ENCODE data around the gene PPP1CA. TPM values are rescaled to one million over a fixed set of nuclear protein-coding genes. Genes with fewer than 3 reads are reported as not detected.
"Not testable (repeated sequence)": the region's sequence is repeated elsewhere in the genome, so short reads cannot be mapped to it uniquely, and the experiment has no call there.

Gene PPP1CA
- total RNA-seq, 4 donors from 2014 or later, result 91.9 to 110 (median 97.6) TPM

DNA sequence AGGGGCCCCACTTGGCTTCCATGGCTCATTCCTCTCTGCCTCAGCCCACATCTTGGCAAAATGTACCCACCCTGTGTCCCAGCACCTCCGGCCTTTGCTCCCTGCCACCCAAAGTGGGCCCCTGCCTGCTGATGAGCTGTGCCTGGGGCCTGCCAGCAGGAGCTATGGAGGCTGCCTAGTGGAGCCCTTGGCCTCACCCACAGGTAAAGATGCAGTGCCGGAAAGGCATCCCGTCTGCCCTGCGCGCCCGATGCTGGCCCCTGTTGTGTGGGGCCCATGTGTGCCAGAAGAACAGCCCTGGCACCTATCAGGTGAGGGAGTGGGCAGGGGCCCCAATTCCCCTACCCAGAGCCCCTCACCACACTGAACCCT lies 3.5 kb upstream of the PPP1CA start:
- TF ChIP-seq, protein P1, sequence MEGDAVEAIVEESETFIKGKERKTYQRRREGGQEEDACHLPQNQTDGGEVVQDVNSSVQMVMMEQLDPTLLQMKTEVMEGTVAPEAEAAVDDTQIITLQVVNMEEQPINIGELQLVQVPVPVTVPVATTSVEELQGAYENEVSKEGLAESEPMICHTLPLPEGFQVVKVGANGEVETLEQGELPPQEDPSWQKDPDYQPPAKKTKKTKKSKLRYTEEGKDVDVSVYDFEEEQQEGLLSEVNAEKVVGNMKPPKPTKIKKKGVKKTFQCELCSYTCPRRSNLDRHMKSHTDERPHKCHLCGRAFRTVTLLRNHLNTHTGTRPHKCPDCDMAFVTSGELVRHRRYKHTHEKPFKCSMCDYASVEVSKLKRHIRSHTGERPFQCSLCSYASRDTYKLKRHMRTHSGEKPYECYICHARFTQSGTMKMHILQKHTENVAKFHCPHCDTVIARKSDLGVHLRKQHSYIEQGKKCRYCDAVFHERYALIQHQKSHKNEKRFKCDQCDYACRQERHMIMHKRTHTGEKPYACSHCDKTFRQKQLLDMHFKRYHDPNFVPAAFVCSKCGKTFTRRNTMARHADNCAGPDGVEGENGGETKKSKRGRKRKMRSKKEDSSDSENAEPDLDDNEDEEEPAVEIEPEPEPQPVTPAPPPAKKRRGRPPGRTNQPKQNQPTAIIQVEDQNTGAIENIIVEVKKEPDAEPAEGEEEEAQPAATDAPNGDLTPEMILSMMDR (IDR thresholded peaks at IDR 0.05), result no peak
- DNase-seq (ENCODE audit: low spot score) (no peak), ATAC-seq (ENCODE audit: low FRiP score) (no peak)

DNA sequence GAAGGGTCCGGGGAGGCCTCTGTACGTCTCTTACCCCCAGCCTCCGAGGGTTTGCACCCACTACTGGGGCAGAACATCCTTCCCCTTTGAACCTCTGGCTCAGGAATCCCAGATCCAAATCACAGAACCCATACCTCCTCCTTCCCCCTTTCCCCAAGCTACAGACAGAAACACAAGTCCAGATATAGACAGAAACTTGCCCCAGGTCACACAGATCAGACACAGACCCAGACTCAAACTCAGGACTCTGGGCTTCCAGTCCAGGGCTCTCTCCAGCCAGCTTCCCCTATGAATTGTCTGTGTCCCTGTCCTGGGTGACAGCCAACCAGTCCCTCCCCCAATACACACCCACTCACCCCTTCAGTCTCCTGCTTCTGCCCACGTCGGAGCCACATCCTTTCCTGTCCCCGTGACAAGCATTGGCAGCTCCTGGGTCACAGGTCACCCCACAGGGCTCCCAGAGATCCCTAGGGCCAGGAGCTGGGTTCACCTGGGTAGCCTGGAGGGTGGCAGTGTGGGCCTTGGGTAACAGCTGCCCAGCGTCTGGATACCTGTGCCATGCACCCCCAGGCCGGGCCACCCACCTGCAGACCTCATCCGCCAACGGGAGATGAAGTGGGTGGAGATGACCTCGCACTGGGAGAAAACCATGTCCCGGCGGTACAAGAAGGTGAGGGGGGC lies 3.0 kb upstream of the PPP1CA start:
- DNase-seq (ENCODE audit: low spot score) (no peak), ATAC-seq (ENCODE audit: low FRiP score) (no peak)
- TF ChIP-seq, protein P1 (IDR thresholded peaks at IDR 0.05), result no peak

- ATAC-seq (ENCODE audit: low FRiP score); DNase-seq (ENCODE audit: low spot score): not testable (repeated sequence)
These were observed 1.4 kb upstream of the PPP1CA start for GRCh38 chr11:67403085-67403484.

DNA sequence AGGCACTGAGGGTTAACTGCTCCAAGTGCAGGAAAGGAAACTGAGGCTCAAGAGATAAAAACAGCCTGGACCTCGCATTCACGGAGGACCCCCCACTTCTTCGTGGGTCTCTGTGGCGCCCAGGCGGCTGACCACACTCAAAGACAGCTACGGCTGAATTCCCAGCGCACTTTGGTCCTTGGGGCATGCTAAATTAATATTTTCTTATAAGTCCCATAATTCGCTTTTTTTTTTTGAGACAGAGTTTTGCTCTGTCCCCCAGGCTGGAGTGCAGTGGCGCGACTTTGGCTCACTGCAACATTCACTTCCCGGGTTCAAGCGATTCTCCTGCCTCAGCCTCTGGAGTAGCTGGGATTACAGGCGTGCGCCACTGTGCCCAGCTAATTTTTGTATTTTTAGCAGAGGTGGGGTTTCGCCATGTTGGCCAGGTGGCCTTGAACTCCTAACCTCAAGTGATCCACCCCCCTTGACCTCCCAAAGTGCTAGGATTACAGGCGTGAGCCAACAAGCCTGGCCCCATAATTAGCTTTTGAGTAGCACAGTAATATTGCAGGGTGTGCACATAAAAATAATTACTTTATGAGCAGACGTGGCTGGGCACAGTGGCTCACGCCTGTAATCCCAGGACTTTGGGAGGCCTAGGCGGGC lies 658 bp upstream of the PPP1CA start:
- not testable (repeated sequence) for DNase-seq (ENCODE audit: low spot score); ATAC-seq (ENCODE audit: low FRiP score)

DNA sequence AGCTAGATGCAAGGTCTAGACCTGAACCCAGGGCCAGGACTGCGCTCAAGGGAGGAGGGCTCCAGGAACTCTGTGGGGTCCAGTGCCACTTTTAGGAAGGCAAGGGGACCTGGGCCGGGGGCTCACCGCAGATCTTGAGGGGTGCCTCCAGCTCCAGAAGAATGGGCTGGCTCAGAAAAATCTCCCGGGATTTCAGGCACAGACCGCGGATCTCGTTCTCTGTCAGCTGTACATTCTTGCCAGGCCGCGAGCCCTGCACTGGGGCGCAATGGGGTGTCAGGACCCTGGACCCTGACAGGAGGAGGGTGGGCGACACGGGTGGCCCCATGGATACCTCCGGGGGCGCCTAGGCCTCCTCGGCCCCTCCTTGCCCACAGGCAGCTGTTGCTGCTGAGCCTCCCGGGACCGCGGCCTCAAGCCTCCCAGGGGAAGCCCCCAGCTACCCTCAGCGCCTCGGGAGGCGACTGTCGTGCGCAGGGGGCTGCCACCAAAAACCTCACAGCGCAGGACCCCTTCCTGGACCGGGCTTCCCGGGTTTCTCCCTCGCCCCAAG lies 640 bp downstream of the PPP1CA start:
- ATAC-seq (ENCODE audit: low FRiP score) (peak; percentile 1), DNase-seq (ENCODE audit: low spot score) (no peak)
- TF ChIP-seq, protein P1 (IDR thresholded peaks at IDR 0.05), result no peak

DNA sequence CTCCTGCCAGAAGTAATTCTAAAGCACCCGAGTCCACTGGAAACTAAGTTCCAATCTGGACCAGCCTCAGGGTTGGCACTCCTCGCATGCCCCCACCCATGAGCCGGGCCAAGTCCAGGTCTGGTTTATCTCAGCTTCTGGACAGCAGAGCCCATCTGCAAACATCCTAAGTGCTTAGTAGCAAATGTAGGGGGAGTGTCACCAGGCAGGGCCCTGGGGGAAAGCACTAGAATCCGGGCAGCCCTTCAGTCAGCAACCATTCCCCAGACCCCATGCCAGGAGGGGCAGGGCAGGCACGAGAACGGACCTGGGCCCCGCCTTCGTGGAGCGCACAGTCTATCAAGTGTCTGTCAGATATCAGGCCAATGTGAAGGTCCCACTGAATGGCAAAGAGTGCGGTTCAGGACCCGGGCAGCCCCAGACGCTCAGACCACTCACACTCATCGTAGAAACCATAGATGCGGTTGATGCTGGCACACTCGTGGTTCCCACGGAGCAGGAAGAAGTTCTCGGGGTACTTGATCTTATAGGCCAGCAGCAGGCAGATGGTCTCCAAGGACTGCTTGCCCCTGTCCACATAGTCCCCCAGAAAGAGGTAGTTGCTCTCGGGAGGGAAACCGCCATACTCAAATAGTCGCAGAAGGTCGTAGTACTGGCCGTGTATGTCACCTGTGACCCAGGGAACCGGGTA lies 1.3 kb downstream of the PPP1CA start:
- no peak for DNase-seq (ENCODE audit: low spot score)
- no peak for ATAC-seq (ENCODE audit: low FRiP score)
- TF ChIP-seq, protein P1 (IDR thresholded peaks at IDR 0.05), result no peak

GRCh38 chr11:67398661-67399563 lies 2.7 kb downstream of the PPP1CA start:
- TF ChIP-seq, protein P1 (IDR thresholded peaks at IDR 0.05), result no peak
- DNase-seq (ENCODE audit: low spot score) (no peak), ATAC-seq (ENCODE audit: low FRiP score) (no peak)

Measured in omental fat pad (tissue), 4 donors.